WTC11 (cell line): ENCODE results near the gene GSC. TPM values are rescaled to one million over a fixed set of nuclear protein-coding genes. Genes with fewer than 3 reads are reported as not detected.

Experiments
- ATAC-seq: fragments of 200-7000 bp; cut with Tn5 transposase; 2 replicates; pipeline ENCODE4 v1.10.0; 2021; ENCODE audit warnings: mild to moderate bottlenecking, moderate library complexity
- CTCF ChIA-PET: fragments of 300-600 bp; sonication (Branson Sonifier 250); formaldehyde crosslinking; loops from one replicate; lab custom pipeline; 2021; ENCODE audit warnings: antibody characterized with exemption; lab: Charles Lee
- POLR2A ChIA-PET: fragments of 350-600 bp; sonication (Branson Sonifier 250); formaldehyde crosslinking; loops from one replicate; lab custom pipeline; 2021; ENCODE audit warnings: antibody characterized with exemption; lab: Charles Lee
- DNase-seq: peaks from one replicate; pipeline ENCODE4 v3.0.0; 2021; ENCODE audit warnings: low spot score
- H3K27ac Mint-ChIP-seq: 2 replicates; pipeline ENCODE4 v1.8.0; 2021; ENCODE audit warnings: mixed read lengths
- H3K27me3 Mint-ChIP-seq: 2 replicates; pipeline ENCODE4 v1.8.0; 2021; ENCODE audit warnings: low read depth, mild to moderate bottlenecking, moderate library complexity, mixed read lengths
- H3K36me3 Mint-ChIP-seq: 2 replicates; pipeline ENCODE4 v1.8.0; 2021; ENCODE audit warnings: mixed read lengths
- H3K4me1 Mint-ChIP-seq: 2 replicates; pipeline ENCODE4 v1.8.0; 2022; ENCODE audit warnings: mixed read lengths
- H3K4me3 Mint-ChIP-seq: 2 replicates; pipeline ENCODE4 v1.8.0; 2021; ENCODE audit warnings: mild to moderate bottlenecking, moderate library complexity, mixed read lengths
- H3K9me3 Mint-ChIP-seq: 2 replicates; pipeline ENCODE4 v1.8.0; 2021; ENCODE audit warnings: mixed read lengths
- AR ChIP-seq: fragments of 250-450 bp; sonication (Bioruptor Pico); IDR thresholded peaks from 2 replicates; pipeline ENCODE4 v1.9.0; 2021; ENCODE audit warnings: mild to moderate bottlenecking
- CBFB ChIP-seq: sonication (generic); formaldehyde crosslinking; IDR thresholded peaks from 2 replicates; pipeline ENCODE4 v1.8.1; 2022; ENCODE audit warnings: mild to moderate bottlenecking, low read depth, missing genetic modification reagents
- CDX4 ChIP-seq: fragments of 250-450 bp; sonication (Bioruptor Pico); IDR thresholded peaks from 2 replicates; pipeline ENCODE4 v1.9.0; 2021; ENCODE audit warnings: moderate library complexity, mild to moderate bottlenecking, inconsistent platforms, borderline replicate concordance
- CREM ChIP-seq: sonication (generic); formaldehyde crosslinking; IDR thresholded peaks from 2 replicates; pipeline ENCODE4 v1.8.1; 2022; ENCODE audit warnings: mild to moderate bottlenecking, missing genetic modification reagents, moderate library complexity
- E2F5 ChIP-seq: sonication (generic); formaldehyde crosslinking; IDR thresholded peaks from 2 replicates; pipeline ENCODE4 v1.8.1; 2022; ENCODE audit warnings: mild to moderate bottlenecking, moderate library complexity, missing genetic modification reagents
- EMX1 ChIP-seq: fragments of 250-450 bp; sonication (Bioruptor Pico); IDR thresholded peaks from 2 replicates; pipeline ENCODE4 v1.8.0; 2021; ENCODE audit warnings: mild to moderate bottlenecking
- ESRRA ChIP-seq: sonication (generic); formaldehyde crosslinking; IDR thresholded peaks from 2 replicates; pipeline ENCODE4 v1.8.1; 2022; ENCODE audit warnings: mild to moderate bottlenecking, missing genetic modification reagents, borderline replicate concordance
- HMGA2 ChIP-seq: fragments of 250-450 bp; sonication (Bioruptor Pico); IDR thresholded peaks from 2 replicates; pipeline ENCODE4 v1.4.0; 2021; ENCODE audit warnings: mild to moderate bottlenecking, moderate library complexity
- NFYB ChIP-seq: sonication (generic); formaldehyde crosslinking; conservative IDR thresholded peaks from 2 replicates; pipeline ENCODE4 v1.8.0; 2022; ENCODE audit warnings: low read depth, missing genetic modification reagents
- NR3C1 ChIP-seq: sonication (generic); formaldehyde crosslinking; conservative IDR thresholded peaks from 2 replicates; pipeline ENCODE4 v1.8.1; 2023; ENCODE audit warnings: low read depth, mild to moderate bottlenecking, missing genetic modification reagents
- RORB ChIP-seq: fragments of 250-450 bp; sonication (Bioruptor Pico); IDR thresholded peaks from 2 replicates; pipeline ENCODE4 v1.9.0; 2021; ENCODE audit warnings: mild to moderate bottlenecking
- SOX15 ChIP-seq: fragments of 250-450 bp; sonication (Bioruptor Pico); IDR thresholded peaks from 2 replicates; pipeline ENCODE4 v1.9.0; 2021; ENCODE audit warnings: mild to moderate bottlenecking
- SP1 ChIP-seq: sonication (generic); formaldehyde crosslinking; conservative IDR thresholded peaks from 2 replicates; pipeline ENCODE4 v1.8.1; 2022; ENCODE audit warnings: missing genetic modification reagents
- STAT6 ChIP-seq: sonication (generic); formaldehyde crosslinking; conservative IDR thresholded peaks from 2 replicates; pipeline ENCODE4 v1.8.1; 2023; ENCODE audit warnings: mild to moderate bottlenecking, low read depth, missing genetic modification reagents, moderate library complexity
- TEAD1 ChIP-seq: sonication (generic); formaldehyde crosslinking; IDR thresholded peaks from 2 replicates; pipeline ENCODE4 v1.8.0; 2022; ENCODE audit warnings: mild to moderate bottlenecking, missing genetic modification reagents
- ZBTB21 ChIP-seq: sonication (generic); formaldehyde crosslinking; IDR thresholded peaks from 2 replicates; pipeline ENCODE4 v1.8.1; 2023; ENCODE audit warnings: mild to moderate bottlenecking, missing genetic modification reagents, borderline replicate concordance
- ZBTB43 ChIP-seq: sonication (generic); formaldehyde crosslinking; IDR thresholded peaks from 2 replicates; pipeline ENCODE4 v1.8.1; 2023; ENCODE audit warnings: mild to moderate bottlenecking, missing genetic modification reagents
- ZNF232 ChIP-seq: sonication (generic); formaldehyde crosslinking; IDR thresholded peaks from 2 replicates; pipeline ENCODE4 v1.8.0; 2022; ENCODE audit warnings: mild to moderate bottlenecking, missing genetic modification reagents
- ZNF263 ChIP-seq: sonication (generic); formaldehyde crosslinking; IDR thresholded peaks from 2 replicates; pipeline ENCODE4 v1.8.1; 2022; ENCODE audit warnings: low read depth, mild to moderate bottlenecking, moderate library complexity, missing genetic modification reagents
- ZNF416 ChIP-seq: fragments of 250-450 bp; sonication (Bioruptor Pico); IDR thresholded peaks from 2 replicates; pipeline ENCODE4 v1.9.0; 2021; ENCODE audit warnings: mild to moderate bottlenecking, inconsistent platforms
- ZNF423 ChIP-seq: fragments of 250-450 bp; sonication (Bioruptor Pico); IDR thresholded peaks from 2 replicates; pipeline ENCODE4 v2.1.2; 2022; ENCODE audit warnings: mild to moderate bottlenecking, moderate library complexity
- ZNF532 ChIP-seq: fragments of 250-450 bp; sonication (Bioruptor Pico); IDR thresholded peaks from 2 replicates; pipeline ENCODE4 v1.9.0; 2021; ENCODE audit warnings: mild to moderate bottlenecking, borderline replicate concordance
- total RNA-seq: library from RNA; stranded (reverse); gene quantifications from 3 replicates; pipeline ENCODE4 v1.2.3, GENCODE V29; 2021

Gene GSC
- total RNA-seq, 1 experiment from 2014 or later, result 4.4 TPM

GRCh38 chr14:94761997-94762377 is 7.9 kb downstream of the GSC start (continued):
- no peak for TF ChIP-seq AR (CRISPR knock-in tag)
- no peak for TF ChIP-seq HMGA2 (CRISPR knock-in tag)
- no peak for TF ChIP-seq ZNF416 (CRISPR knock-in tag)
- no peak for TF ChIP-seq ZNF532 (CRISPR knock-in tag)
- TF ChIP-seq ZNF263 (CRISPR knock-in tag), result no peak
- no peak for TF ChIP-seq ZBTB43 (CRISPR knock-in tag)
- no peak for TF ChIP-seq NR3C1 (CRISPR knock-in tag)
- TF ChIP-seq ZNF423 (CRISPR knock-in tag), result no peak
- no peak for TF ChIP-seq SP1
- no peak for TF ChIP-seq SOX15
- TF ChIP-seq NFYB, result no peak
- no peak for TF ChIP-seq ESRRA (CRISPR knock-in tag)
- no peak for TF ChIP-seq CDX4 (CRISPR knock-in tag)

GRCh38 chr14:94761348-94761996 is 8.4 kb downstream of the GSC start:
- H3K4me3 Mint-ChIP-seq, result no peak overlapping the region
- no peak for DNase-seq
- CTCF ChIA-PET, result interaction anchor here (1.8 to 5.8 kb wide), 2 partner anchors 13 to 671 kb away, joined by 4 to 20 read pairs; no protein-coding TSS in a partner anchor
- peaks cover 46% of the 10 kb centered on the region for H3K27me3 Mint-ChIP-seq
- no peaks in the 10 kb centered on the region for H3K36me3 Mint-ChIP-seq
- POLR2A ChIA-PET, result no interaction called here
- ATAC-seq, result no peak
- H3K4me1 Mint-ChIP-seq, result peaks cover 20% of the 10 kb centered on the region
- no peaks in the 10 kb centered on the region for H3K9me3 Mint-ChIP-seq
- H3K27ac Mint-ChIP-seq, result no peak overlapping the region
- TF ChIP-seq E2F5, result no peak
- TF ChIP-seq TEAD1 (CRISPR knock-in tag), result no peak
- TF ChIP-seq ZNF263 (CRISPR knock-in tag), result no peak
- TF ChIP-seq STAT6, result no peak
- TF ChIP-seq CREM (CRISPR knock-in tag), result no peak
- no peak for TF ChIP-seq CBFB (CRISPR knock-in tag)
- TF ChIP-seq ZBTB21, result no peak
- TF ChIP-seq EMX1 (CRISPR knock-in tag), result no peak
- TF ChIP-seq RORB (CRISPR knock-in tag), result no peak
- TF ChIP-seq ZNF232 (CRISPR knock-in tag), result no peak
